Activated T-helper 2 cell treated with anti-CD3 and anti-CD28 coated beads, Interferon-gamma antibody, Interleukin-2, Interleukin-4, amounts not matched to agents 10 μg/mL and 5 μg/mL and 100 μg/mL, durations not matched to agents 14 hours and 24 hours and 36 hours (primary cell): Measurements from ENCODE around the gene COX19. TPM values are rescaled to one million over a fixed set of nuclear protein-coding genes. Genes with fewer than 3 reads are reported as not detected.

ENCODE experiments used
- DNase-seq: peaks from one replicate; pipeline ENCODE4 v3.0.0; 2021; ENCODE audit warnings: low spot score
- H3K27ac Mint-ChIP-seq: one replicate; pipeline ENCODE4 v1.8.0; 2021; ENCODE audit warnings: mixed read lengths
- H3K27me3 Mint-ChIP-seq: one replicate; pipeline ENCODE4 v1.8.0; 2021; ENCODE audit warnings: low read depth, mixed read lengths
- H3K36me3 Mint-ChIP-seq: one replicate; pipeline ENCODE4 v1.8.0; 2021; ENCODE audit warnings: low read depth, mixed read lengths
- H3K4me1 Mint-ChIP-seq: one replicate; pipeline ENCODE4 v1.8.0; 2021; ENCODE audit warnings: low read depth, mixed read lengths
- H3K4me3 Mint-ChIP-seq: one replicate; pipeline ENCODE4 v1.8.0; 2021; ENCODE audit warnings: low read depth, mild to moderate bottlenecking, moderate library complexity, mixed read lengths
- H3K9me3 Mint-ChIP-seq: one replicate; pipeline ENCODE4 v1.8.0; 2021; ENCODE audit warnings: mixed read lengths
- intact Hi-C: fragments of 100-400 bp; cut with micrococcal nuclease; formaldehyde crosslinking; loops from one replicate; pipeline ENCODE4 v1.15.1; 2023
- total RNA-seq: library from RNA; stranded (reverse); gene quantifications from 2 replicates; pipeline ENCODE4 v1.2.3, GENCODE V29; 2022

COX19 gene
- total RNA-seq, 1 donor from 2014 or later, result 17.2 TPM

DNA sequence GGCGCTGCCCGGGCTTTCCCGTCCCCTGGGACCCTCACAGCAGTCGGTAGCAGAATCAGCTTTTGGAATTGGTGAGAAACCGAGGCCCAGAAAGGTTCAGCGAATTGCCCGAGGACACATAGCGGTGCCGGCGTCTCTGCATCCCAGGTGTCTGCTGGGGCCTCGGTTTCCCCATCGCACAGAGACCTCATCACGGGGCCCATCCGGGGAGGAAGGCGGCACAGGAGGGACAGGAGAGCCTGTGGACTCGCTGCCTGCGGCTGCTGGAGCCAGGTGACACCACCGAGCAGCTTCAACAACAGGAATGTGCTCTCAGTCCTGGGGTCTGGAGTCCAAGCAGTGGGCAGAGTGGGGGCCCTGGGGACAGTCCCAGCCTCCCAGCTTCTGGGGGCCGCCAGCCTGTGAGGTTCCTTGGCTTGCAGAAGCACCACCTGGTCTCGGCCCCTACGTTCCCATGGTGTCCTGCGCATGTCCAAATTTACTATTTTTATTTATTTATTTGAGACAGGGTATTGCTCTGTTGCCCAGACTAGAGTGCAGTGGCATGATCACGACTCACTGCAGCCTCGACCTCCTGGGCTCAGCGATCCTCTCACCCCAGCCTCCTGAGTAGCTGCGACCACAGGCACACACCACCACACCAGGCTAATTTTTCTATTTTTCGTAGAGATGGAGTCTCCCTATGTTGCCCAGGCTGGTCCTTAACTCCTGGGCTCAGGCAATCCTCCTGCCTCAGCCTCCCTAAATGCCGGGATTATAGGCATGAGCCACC, 539 bp upstream of the COX19 start:
- intact Hi-C loops, result loop anchor here (1.0 to 5.0 kb wide), 3 partner anchors 45 to 71 kb away; no protein-coding TSS in a partner anchor
- no peaks in the 10 kb centered on the region for H3K9me3 Mint-ChIP-seq
- no peaks in the 10 kb centered on the region for H3K27me3 Mint-ChIP-seq
- no peak for DNase-seq
- H3K36me3 Mint-ChIP-seq, result peaks cover 30% of the 10 kb centered on the region
- H3K4me1 Mint-ChIP-seq, result peaks cover 11% of the 10 kb centered on the region
- H3K27ac Mint-ChIP-seq, result no peak overlapping the region
- H3K4me3 Mint-ChIP-seq, result peak overlapping the region; percentile 39

DNA sequence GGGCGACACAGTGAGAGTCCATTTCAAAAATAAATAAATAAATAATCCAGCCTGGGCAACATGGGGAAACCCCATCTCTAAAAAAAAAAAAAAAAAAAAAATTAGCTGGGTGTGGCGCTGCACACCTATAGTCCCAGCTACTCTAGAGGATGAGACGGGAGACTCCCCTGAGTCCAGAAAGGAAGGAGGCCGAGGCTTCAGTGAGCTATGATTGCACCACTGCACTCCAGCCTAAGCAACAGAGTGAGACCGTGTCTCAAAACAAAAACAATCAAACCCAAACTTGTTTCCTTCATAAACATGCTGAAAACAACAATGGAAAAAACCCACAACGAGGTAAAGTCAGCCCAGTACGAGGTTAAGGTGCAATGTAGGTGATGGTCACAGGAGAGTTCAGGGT, 1.2 kb downstream of the COX19 start:
- peak overlapping the region; percentile 93 for H3K27ac Mint-ChIP-seq
- peak overlapping the region; percentile 92 for H3K4me3 Mint-ChIP-seq
- H3K9me3 Mint-ChIP-seq, result no peaks in the 10 kb centered on the region
- DNase-seq, result no peak
- H3K36me3 Mint-ChIP-seq, result peaks cover 36% of the 10 kb centered on the region
- H3K27me3 Mint-ChIP-seq, result no peaks in the 10 kb centered on the region
- intact Hi-C loops, result loop anchor here (2.0 kb wide), 1 partner anchor 43 kb away; no protein-coding TSS in a partner anchor
- peaks cover 12% of the 10 kb centered on the region for H3K4me1 Mint-ChIP-seq

DNA sequence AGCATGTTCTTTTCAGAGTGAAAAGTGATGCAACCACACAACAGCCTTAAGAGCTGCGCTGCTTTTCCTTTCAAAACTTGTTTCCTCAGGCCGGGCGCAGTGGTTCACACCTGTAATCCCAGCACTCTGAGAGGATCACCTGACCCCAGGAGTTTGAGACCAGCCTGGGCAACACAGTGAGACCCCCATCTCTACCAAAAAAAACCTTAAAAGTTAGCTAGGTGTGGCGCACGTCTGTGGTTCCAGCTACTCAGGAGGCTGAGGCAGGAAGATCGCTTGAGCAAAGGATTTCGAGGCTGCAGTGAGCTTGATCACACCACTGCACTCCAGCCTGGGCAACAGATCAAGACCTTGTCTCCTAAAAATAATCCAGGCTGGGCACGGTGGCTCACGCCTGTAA, 2.0 kb downstream of the COX19 start:
- no peak for DNase-seq
- H3K9me3 Mint-ChIP-seq, result no peaks in the 10 kb centered on the region
- intact Hi-C loops, result no loop called here
- peaks cover 42% of the 10 kb centered on the region for H3K36me3 Mint-ChIP-seq
- H3K27me3 Mint-ChIP-seq, result no peaks in the 10 kb centered on the region
- no peak overlapping the region for H3K27ac Mint-ChIP-seq
- H3K4me3 Mint-ChIP-seq, result peak overlapping the region; percentile 60
- peaks cover 12% of the 10 kb centered on the region for H3K4me1 Mint-ChIP-seq

DNA sequence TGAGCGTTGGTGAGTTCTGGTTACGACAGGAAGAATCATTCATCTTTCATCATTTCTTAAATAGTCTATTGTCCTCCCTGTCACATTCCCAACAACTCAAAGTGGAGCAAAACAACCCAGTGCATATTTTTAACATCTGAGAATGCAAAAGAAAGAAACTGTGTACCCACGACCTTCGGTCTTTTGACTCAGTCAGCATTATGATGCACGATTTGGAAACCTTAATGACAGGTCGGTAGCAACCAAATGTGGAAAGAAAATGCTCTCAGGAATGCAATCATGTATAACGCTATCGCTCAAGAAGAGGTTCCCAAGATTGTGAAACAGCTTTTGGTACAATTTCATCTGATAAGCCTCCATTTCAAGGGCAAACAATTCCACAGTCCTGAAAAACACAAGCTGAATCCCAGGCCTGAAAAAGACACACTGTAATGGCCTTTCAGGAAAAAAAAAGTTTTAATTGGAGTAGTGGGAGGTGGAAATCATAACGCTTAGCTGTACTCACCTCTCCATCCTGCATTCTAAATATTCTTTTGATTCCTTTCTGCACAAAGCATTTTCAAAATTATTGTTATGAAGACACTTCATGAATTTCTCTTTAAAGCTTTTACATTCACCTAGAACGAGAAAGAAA, 2.6 kb downstream of the COX19 start:
- peak overlapping the region; percentile 60 for H3K4me3 Mint-ChIP-seq
- no peak overlapping the region for H3K27ac Mint-ChIP-seq
- H3K36me3 Mint-ChIP-seq, result peaks cover 47% of the 10 kb centered on the region
- H3K4me1 Mint-ChIP-seq, result peaks cover 12% of the 10 kb centered on the region
- no peaks in the 10 kb centered on the region for H3K27me3 Mint-ChIP-seq
- no peak for DNase-seq
- H3K9me3 Mint-ChIP-seq, result no peaks in the 10 kb centered on the region
- intact Hi-C loops, result no loop called here

DNA sequence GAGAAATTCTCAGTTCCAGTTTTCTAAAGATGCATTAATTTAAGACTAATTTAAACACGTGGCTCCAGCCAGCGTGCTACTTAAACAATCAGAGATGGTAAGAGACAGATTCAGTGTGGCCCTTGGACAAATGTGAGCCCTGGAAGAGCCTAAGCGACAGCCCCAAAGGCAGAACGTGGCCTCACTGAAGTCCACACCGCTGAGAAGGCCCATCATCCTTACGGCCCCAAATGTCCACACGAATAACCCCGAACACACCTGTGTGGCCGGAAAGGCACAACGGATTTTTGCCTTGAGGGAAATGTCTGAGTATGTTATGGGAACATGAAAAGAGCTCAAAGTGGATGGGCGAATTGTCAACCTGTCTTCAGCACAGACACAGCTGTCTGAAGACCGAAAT, 3.2 kb downstream of the COX19 start:
- Mint-ChIP-seq H3K36me3 (peaks cover 54% of the 10 kb centered on the region), H3K9me3 (no peaks in the 10 kb centered on the region), H3K27ac (no peak overlapping the region), H3K27me3 (no peaks in the 10 kb centered on the region), H3K4me1 (peaks cover 12% of the 10 kb centered on the region), H3K4me3 (no peak overlapping the region)
- intact Hi-C loops, result no loop called here
- no peak for DNase-seq

DNA sequence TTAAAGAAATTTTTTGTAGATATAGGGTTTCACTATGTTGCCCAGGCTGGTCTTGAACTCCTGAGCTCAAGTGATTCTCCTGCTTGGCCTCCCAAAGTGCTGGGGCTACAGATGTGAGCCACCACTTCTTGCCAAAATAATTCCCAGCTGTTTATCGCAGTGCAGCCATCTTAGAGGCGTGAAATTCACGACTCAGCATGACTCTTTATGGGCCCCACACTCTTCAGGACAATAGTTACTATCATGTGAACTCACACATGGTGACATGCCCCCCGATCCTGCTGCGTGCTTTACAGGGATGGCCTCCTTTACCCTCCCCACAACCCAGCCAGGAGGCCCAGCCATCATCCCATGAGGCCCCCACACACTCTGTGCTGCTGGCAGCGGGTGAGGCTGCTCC, 4.6 kb downstream of the COX19 start:
- H3K36me3 Mint-ChIP-seq, result peaks cover 60% of the 10 kb centered on the region
- H3K4me1 Mint-ChIP-seq, result peaks cover 12% of the 10 kb centered on the region
- H3K27ac Mint-ChIP-seq, result peak overlapping the region; percentile 17
- DNase-seq, result no peak
- H3K27me3 Mint-ChIP-seq, result no peaks in the 10 kb centered on the region
- H3K4me3 Mint-ChIP-seq, result no peak overlapping the region
- intact Hi-C loops, result no loop called here
- no peaks in the 10 kb centered on the region for H3K9me3 Mint-ChIP-seq

DNA sequence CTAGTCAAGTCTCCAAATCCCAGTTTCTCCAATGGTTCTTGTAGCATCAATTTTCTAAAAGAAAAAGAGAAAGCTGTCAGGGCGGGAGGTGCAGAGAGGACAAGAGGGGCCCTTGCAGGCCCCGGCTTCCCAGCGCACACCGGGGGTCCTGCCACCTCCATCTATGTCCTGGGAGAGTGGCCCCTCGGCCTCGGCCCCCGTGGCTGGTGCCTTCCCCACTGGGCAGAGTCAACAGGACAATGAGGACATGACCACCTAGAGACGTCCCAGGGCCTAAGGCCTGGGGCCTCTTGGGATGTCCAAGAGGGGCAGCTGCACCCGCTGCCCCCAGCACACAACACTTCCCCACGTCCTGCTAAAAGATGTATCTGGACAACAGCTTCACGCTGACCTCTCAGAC, 5.9 kb downstream of the COX19 start:
- intact Hi-C loops, result no loop called here
- Mint-ChIP-seq H3K36me3 (peaks cover 55% of the 10 kb centered on the region), H3K4me3 (no peak overlapping the region), H3K9me3 (no peaks in the 10 kb centered on the region), H3K27me3 (no peaks in the 10 kb centered on the region), H3K27ac (no peak overlapping the region), H3K4me1 (peaks cover 12% of the 10 kb centered on the region)
- DNase-seq, result no peak

DNA sequence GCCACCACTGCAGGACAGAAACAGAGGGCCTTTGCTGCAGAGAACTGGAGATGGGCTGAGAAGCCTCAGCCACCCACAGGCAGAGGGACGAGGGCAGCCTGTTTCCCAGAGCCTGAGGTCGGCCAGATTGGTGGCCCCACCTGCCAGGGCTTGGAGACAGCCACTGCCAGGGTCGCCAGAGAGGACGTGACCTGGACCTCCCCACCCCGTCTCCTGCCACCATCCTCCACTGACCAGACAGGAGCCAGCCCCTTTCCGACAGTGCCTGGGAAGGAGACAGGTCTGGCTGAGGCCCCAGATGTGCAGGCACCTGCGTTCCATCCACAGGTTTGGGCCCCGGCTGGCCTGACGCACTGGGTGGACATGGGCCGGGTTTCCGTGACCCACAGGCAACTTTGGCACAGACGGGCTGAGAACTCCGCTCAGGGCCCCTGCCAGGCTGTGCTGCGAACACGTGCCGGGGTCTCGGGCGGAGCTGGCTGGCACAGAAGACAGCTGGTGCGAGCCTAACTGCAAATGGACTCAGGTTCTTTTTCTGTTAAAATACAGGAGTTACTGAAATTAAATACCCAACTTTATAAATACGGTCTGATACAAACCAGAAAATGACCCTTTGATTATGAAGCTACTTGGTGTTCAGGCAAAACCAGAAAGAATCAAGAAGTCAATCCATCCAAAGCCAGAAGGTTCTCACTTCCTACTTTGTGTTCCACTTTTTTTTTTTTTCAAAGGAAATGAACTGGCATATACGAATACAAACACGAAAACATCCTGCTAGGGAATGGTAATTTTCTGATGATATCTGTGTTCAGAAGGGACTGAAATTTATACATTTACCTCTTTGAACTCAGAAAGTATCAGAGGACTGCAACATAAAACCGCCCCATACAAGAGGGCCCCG, 6.9 kb downstream of the COX19 start:
- no peak for DNase-seq
- H3K27me3 Mint-ChIP-seq, result peaks cover 2% of the 10 kb centered on the region
- H3K27ac Mint-ChIP-seq, result no peak overlapping the region
- H3K36me3 Mint-ChIP-seq, result peaks cover 52% of the 10 kb centered on the region
- peaks cover 12% of the 10 kb centered on the region for H3K4me1 Mint-ChIP-seq
- no peak overlapping the region for H3K4me3 Mint-ChIP-seq
- H3K9me3 Mint-ChIP-seq, result no peaks in the 10 kb centered on the region
- intact Hi-C loops, result no loop called here

DNA sequence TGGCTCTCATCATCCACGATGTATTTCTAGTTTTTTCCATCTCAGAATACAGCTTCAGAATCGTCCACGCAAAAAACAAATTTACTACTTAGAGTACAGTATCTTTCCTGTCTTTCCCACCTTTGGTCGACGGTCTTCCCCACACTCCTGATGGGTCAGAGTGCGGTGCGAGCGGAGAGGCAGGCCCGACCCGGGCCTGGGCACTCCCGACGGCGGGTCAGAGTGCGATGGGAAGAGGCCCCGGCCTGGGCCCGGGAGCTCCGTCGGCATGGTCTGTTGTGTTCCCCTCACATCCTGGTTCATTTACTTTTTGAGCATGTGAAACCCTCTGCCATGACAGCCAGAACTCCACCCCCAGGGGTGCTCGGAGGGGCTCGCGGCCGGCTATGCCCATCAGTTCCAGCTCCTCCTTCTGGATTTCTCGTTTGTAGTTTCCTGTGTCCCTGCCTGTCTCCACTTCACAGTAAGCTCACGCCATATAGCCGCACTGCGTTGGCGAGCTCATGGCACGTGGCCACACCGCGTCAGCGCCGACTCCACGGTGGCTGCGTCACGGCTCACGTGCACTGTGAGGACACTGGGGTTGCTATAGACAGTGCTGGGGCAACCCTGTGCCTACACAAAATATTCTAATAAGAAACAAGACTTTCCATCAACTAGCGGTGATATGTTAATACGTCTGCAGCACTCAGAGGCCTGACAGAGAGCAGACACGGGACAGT, 7.8 kb downstream of the COX19 start:
- peaks cover 2% of the 10 kb centered on the region for H3K27me3 Mint-ChIP-seq
- intact Hi-C loops, result no loop called here
- H3K4me1 Mint-ChIP-seq, result peaks cover 6% of the 10 kb centered on the region
- no peaks in the 10 kb centered on the region for H3K9me3 Mint-ChIP-seq
- peaks cover 43% of the 10 kb centered on the region for H3K36me3 Mint-ChIP-seq
- no peak overlapping the region for H3K27ac Mint-ChIP-seq
- no peak for DNase-seq
- H3K4me3 Mint-ChIP-seq, result no peak overlapping the region

DNA sequence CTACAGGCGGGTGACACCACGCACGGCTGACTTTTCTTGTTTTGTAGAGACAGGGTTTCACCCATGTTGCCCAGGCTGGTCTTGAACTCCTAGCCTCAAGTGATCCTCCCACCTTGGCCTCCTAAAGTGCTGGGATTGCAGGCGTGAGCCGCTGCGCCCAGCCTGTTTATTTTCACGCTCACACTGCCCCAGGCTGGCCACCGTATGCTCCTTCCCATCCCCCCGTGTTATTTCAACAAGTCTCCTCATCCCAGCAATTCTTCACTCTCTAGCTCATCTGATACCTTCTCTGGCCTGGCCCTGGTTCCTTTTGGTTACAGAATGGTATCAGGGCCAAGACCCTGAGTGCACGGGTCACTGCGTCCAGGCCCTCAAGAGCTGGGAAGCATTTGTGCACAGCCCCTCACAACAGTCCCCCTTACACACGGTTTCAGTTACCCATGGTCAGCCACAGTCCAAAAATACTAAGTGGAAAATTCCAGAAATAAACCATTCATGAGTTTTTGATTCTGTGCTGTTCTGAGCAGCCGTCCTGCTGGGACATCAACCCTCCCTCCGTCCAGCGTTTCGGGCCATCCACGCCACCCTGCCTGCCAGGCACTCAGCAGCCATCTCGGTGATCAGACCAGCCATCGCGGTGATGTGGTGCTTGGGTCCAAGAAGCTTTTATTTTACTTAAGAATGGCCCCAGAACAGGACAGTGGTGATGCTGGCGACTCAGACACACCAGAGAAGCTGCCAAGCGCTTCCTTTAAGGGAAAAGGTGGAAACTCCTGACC, 8.9 kb downstream of the COX19 start:
- intact Hi-C loops, result no loop called here
- Mint-ChIP-seq H3K36me3 (peaks cover 35% of the 10 kb centered on the region), H3K4me1 (peaks cover 6% of the 10 kb centered on the region), H3K4me3 (no peak overlapping the region), H3K27ac (no peak overlapping the region), H3K27me3 (peaks cover 2% of the 10 kb centered on the region), H3K9me3 (no peaks in the 10 kb centered on the region)
- no peak for DNase-seq

DNA sequence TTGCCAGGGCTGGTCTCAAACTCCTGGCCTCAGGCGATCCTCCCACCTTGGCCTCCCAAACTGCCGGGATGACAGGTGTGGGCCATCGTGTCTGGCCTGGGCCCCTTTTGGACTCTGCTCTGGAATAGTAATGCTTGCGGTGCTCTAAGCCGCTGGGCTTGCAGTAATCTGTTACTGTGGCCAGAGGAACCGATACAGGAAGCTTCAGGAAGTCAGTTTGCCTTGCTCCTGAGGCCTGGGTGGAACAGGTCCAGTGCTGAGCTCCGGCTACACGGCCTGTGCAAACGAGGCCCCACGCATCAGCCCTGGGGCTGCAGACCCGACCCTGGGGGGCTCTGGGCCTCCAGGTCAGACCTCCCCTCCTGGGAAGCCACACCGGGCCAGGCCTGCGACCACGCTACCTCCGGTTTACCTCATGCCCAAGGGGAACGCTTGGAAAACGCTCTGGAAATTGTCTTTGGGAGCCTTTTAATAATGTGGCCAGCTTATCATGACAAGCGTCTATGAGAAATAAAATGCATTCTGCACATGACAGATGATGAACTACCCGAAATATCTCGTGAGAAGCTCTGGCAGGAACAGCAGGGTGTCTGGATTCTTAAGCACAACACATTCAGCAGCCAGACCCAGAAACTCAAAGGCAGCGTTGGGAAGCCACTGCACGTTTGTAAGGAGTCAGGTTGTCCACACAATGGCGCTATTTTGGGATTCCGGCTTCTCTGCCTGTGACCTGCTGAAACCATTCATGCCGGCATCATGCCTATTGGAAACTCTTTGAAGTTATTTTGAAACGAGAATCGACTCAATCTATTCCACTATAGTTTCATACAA, 10.7 kb downstream of the COX19 start:
- Mint-ChIP-seq H3K4me1 (peaks cover 2% of the 10 kb centered on the region), H3K27ac (no peak overlapping the region), H3K36me3 (peaks cover 24% of the 10 kb centered on the region), H3K9me3 (no peaks in the 10 kb centered on the region), H3K27me3 (peaks cover 2% of the 10 kb centered on the region), H3K4me3 (no peak overlapping the region)
- intact Hi-C loops, result no loop called here
- no peak for DNase-seq
